ENCODE measurements around the gene IFTAP. TPM values are rescaled to one million over a fixed set of nuclear protein-coding genes. Genes with fewer than 3 reads are reported as not detected.

Gene IFTAP
- total and polyA plus RNA-seq, 2 of the 13 experiments (the other 11 are each of a cell fraction or from before 2014, with no cell fraction given) = 11.3 to 29.4 TPM

DNA sequence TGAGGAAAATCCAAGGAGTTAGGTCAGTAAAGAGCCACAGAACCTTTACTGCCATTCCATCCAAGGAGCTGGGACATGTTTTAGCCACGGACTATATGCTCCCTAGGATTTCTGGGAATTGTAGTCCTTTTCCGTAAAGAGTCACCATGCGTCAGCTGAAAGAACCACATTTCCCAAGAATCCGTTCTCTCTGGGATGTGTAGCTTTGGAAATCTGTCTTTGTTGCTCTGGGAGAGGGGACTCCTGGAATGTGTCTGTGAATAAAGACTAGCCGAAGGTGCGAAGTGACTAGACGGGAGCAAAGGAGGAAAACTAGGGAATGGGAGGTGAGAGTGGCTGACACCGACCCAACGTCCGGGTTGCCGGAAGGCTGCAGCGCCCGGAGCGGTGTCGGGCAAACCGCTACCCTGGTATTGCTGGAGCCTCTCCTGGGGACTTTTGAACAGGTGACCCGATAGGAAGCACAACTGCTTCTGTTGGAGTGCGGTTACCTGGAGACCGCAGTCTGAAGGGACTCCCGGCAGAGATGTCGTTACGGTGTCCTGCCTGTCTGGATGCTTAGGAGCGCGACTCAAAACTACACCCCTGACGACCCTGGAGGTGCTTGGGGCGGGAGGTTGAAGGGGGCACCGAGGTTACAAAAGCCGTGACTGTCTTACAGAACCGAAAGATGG is at the start of gene IFTAP (continued):
- TF ChIP-seq, protein P1, sequence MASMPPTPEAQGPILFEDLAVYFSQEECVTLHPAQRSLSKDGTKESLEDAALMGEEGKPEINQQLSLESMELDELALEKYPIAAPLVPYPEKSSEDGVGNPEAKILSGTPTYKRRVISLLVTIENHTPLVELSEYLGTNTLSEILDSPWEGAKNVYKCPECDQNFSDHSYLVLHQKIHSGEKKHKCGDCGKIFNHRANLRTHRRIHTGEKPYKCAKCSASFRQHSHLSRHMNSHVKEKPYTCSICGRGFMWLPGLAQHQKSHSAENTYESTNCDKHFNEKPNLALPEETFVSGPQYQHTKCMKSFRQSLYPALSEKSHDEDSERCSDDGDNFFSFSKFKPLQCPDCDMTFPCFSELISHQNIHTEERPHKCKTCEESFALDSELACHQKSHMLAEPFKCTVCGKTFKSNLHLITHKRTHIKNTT (CRISPR knock-in tag; IDR thresholded peaks at IDR 0.05) = 0 out of 2 replicates have a peak, but pooled peaks have one; percentile 84
- TF ChIP-seq KDM5B (CRISPR knock-in tag; IDR thresholded peaks at IDR 0.05; ENCODE audit: borderline replicate concordance) (peak; percentile 26; the same call in 1 of the 2 replicates), ZFP36 (IDR thresholded peaks at IDR 0.05; ENCODE audit: borderline replicate concordance, low read depth, low read length, partially characterized antibody) (peak; percentile 12), MEIS2 (CRISPR knock-in tag; IDR thresholded peaks at IDR 0.05) (no peak), NR2F2 (IDR thresholded peaks at IDR 0.05; ENCODE audit: borderline replicate concordance, low read depth) (peak; percentile 60; the same call in 1 of the 2 replicates), IKZF5 (CRISPR knock-in tag; IDR thresholded peaks at IDR 0.05) (peak; percentile 38; the same call in 1 of the 2 replicates), NFIB (CRISPR knock-in tag; IDR thresholded peaks at IDR 0.05; ENCODE audit: borderline replicate concordance) (no peak), PITX1 (CRISPR knock-in tag; IDR thresholded peaks at IDR 0.05) (peak; percentile 21; the same call in 1 of the 2 replicates), ZGPAT (CRISPR knock-in tag; IDR thresholded peaks at IDR 0.05) (peak; percentile 36; the same call in 1 of the 2 replicates), GABPB1 (CRISPR knock-in tag; IDR thresholded peaks at IDR 0.05) (peak; percentile 90), ELK4 (CRISPR knock-in tag; IDR thresholded peaks at IDR 0.05; ENCODE audit: borderline replicate concordance) (no peak), MTF2 (CRISPR knock-in tag; IDR thresholded peaks at IDR 0.05; ENCODE audit: borderline replicate concordance) (no peak), PHF21A (CRISPR knock-in tag; IDR thresholded peaks at IDR 0.05) (peak; percentile 33; the same call in 1 of the 2 replicates), ZBTB21 (CRISPR knock-in tag; IDR thresholded peaks at IDR 0.05) (no peak), NR2F1 (CRISPR knock-in tag; IDR thresholded peaks at IDR 0.05) (no peak), FOXK1 (CRISPR knock-in tag; IDR thresholded peaks at IDR 0.05; ENCODE audit: borderline replicate concordance, low read depth) (peak; percentile 96), ZNF703 (CRISPR knock-in tag; IDR thresholded peaks at IDR 0.05; ENCODE audit: borderline replicate concordance) (no peak)
- TF ChIP-seq, protein P2, sequence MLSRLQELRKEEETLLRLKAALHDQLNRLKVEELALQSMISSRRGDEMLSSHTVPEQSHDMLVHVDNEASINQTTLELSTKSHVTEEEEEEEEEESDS (CRISPR knock-in tag; IDR thresholded peaks at IDR 0.05; ENCODE audit: borderline replicate concordance) = no peak
- TF ChIP-seq, protein P3, sequence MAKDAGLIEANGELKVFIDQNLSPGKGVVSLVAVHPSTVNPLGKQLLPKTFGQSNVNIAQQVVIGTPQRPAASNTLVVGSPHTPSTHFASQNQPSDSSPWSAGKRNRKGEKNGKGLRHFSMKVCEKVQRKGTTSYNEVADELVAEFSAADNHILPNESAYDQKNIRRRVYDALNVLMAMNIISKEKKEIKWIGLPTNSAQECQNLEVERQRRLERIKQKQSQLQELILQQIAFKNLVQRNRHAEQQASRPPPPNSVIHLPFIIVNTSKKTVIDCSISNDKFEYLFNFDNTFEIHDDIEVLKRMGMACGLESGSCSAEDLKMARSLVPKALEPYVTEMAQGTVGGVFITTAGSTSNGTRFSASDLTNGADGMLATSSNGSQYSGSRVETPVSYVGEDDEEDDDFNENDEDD (CRISPR knock-in tag; IDR thresholded peaks at IDR 0.05; ENCODE audit: borderline replicate concordance) = peak; percentile 59; the same call in 1 of the 2 replicates
- TF ChIP-seq, protein P4, sequence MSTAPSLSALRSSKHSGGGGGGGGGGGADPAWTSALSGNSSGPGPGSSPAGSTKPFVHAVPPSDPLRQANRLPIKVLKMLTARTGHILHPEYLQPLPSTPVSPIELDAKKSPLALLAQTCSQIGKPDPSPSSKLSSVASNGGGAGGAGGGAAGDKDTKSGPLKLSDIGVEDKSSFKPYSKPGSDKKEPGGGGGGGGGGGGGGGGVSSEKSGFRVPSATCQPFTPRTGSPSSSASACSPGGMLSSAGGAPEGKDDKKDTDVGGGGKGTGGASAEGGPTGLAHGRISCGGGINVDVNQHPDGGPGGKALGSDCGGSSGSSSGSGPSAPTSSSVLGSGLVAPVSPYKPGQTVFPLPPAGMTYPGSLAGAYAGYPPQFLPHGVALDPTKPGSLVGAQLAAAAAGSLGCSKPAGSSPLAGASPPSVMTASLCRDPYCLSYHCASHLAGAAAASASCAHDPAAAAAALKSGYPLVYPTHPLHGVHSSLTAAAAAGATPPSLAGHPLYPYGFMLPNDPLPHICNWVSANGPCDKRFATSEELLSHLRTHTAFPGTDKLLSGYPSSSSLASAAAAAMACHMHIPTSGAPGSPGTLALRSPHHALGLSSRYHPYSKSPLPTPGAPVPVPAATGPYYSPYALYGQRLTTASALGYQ (CRISPR knock-in tag; IDR thresholded peaks at IDR 0.05) = peak; percentile 44; the same call in 1 of the 2 replicates

Measured in HepG2 (cell line).